Measurements from ENCODE around the gene AP2A2.

The AP2A2 gene

GRCh38 chr11:899724-900123 is 25.9 kb upstream of the AP2A2 start:
- no peak for DNase-seq

- DNase-seq, result no peak
Observed at GRCh38 chr11:900545-900944, 25.1 kb upstream of the AP2A2 start.

DNA sequence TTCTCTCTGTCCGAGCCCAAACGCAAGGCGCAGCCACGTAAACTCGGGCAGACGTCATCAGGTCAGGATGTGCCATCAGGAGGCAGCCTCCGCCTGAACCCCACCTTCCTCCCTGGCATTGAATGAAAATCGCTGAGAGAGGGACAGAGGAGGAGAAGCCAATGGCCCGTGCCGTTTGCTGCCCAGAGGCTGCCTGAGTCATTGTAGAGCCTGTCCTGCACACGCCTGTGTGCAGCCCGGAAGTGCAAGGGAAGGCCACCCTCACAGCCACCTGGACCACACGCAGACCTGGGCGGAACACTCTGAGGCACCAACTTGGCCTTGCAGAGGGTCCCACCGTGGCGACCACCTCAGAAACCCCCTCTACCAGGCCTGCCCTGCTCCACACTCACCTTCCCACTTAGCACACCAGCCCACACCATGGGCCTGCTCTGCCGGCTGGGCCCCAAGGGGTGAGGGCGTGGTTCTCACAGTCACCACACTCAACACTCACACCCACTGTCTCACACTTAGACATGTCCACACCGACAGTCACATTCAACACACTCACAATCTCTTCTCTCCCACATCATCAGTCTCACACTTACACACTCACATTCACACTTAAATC is 24.1 kb upstream of the AP2A2 start:
- no peak for DNase-seq

GRCh38 chr11:904380-904779 is 21.3 kb upstream of the AP2A2 start:
- DNase-seq, result no peak

DNA sequence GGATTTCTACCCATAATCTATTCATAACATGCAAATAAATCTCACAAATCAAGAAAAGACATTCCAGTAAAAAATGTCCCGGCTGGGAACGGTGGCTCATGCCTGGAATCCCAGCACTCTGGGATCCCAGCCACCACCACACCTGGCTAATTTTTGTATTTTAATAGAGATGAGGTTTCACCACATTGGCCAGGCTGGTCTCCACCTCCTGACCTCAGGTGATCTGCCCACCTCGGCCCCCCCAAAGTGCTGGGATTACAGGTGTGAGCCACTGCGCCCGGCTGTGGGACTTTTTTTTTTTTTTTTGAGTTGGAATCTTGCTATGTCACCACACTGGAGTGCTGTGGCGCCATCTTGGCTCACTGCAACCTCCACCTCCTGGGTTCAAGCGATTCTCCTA is 19.7 kb upstream of the AP2A2 start:
- no peak for DNase-seq

GRCh38 chr11:907668-908067 is 18.0 kb upstream of the AP2A2 start:
- DNase-seq, result no peak

- no peak for DNase-seq
Observed at GRCh38 chr11:908273-908672, 17.4 kb upstream of the AP2A2 start.

DNA sequence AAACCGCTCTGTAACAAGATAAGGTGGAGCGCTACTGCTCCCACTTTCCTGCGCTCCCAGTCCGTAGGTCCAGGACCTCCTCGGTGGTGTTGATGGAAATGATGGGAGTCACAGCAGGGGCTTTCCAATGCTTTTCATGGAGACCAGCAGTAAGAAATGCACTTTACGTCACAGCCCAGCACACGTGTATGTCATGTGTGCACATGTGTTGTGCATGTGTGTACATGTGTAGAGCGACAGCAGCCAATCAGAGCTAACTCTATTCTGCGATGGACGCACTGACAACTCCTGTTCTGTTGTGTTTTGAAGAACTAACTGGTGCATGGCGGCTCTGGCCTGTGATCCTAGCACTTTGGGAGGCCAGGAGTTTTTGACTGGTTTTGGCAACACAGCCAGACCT is 16.3 kb upstream of the AP2A2 start:
- no peak for DNase-seq

GRCh38 chr11:910044-910588 is 15.6 kb upstream of the AP2A2 start:
- no peak for DNase-seq

- peak; percentile 29 for DNase-seq
Observed at GRCh38 chr11:910589-911030, 15.1 kb upstream of the AP2A2 start, which contains the start of gene CHID1. Gene CHID1, minus strand, starts transcription at chr11:910810. Its CDS starts 5,994 bp downstream, at chr11:904816.

- no peak for DNase-seq
Observed at GRCh38 chr11:911031-911889, 14.4 kb upstream of the AP2A2 start.

DNA sequence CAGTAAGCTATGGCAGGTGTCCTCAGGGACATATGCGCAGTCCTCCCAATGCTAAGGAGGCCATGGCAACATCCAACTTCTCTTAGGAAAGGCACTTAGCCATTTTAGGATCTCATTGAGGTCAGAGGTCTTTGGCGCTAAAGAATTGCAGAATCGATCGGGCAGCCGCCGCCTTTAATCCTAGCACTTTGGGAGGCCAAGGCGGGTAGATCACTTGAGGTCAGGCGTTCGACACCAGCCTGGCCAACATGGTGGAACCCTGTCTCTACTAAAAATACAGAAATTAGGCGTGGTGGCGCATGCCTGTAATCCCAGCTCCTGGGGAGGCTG is 13.8 kb upstream of the AP2A2 start:
- DNase-seq, result no peak

DNA sequence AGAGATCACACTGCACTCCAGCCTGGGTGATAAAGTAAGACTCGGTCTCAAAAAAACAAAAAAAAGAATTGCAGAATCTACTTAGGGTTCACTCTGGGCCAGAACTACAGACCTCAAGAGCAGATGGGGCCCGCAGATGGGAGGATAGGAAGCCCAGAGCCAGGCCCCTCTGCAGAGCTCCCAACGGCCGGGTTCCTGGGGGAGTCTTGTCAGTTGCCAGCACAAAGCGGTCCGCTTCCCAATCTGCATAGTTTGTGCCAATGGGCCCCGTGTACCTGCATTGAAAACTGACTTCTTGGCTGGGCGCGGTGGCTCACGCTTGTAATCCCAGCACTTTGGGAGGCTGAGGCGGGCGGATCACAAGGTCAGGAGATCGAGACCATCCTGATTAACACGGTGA is 13.4 kb upstream of the AP2A2 start:
- DNase-seq, result no peak

- no peak for DNase-seq
Observed at GRCh38 chr11:913043-913442, 12.6 kb upstream of the AP2A2 start.

DNA sequence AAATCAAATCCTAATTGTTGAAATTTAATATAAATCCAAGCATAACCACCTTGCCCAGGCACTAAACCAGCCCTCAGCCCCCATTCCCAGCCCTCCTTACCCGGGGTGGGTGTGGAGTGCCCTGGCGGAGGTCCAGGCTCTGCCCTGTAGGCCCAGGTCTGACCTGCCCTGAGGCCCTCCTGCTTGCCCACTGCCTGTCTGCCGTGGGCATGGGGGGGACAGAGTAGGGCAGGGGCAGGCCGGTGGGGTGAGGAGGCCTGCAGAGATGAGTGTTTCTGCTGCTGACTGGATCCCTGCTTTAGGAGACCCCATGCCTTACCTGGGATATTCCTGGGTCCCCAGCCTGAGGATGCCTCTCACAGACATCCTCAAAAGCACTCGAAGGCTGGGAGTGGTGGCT is 11.5 kb upstream of the AP2A2 start:
- DNase-seq, result no peak

DNA sequence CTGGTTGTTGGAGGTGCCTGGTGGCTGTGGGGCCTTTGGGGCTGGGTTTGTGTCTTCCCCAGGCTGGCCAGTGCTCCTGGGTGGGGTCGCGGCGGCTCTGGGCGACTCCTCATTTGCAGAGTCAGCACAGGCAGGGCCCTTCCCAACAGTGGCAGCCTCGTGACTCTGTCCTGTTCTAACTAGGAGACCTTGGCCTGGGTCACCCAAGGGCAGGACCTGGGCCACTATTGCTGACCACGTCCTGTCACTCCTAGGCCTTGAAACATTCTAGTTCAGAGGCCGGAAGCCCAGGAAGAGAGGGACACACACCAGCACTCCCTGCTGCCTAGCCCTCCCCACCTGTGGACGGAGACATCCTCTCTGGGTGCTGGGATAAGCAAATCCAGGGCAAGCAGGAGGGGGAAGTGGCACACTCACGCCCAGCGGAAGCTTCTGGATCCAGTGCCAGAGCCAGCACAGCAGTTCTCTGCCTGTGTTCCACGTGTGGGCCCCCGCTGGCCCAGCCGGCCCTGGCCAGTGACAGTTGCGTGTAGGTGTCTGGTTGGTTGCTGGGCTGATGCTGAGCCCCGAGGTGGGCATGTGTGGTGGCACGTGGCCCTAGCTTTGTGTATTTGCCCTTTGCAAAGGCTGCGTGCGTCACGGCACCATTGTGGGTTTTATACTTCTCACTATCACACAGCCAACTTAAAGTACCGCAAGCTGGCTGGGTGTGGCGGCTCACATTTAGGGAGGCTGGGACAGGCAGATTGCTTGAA is 10.7 kb upstream of the AP2A2 start:
- DNase-seq, result no peak

DNA sequence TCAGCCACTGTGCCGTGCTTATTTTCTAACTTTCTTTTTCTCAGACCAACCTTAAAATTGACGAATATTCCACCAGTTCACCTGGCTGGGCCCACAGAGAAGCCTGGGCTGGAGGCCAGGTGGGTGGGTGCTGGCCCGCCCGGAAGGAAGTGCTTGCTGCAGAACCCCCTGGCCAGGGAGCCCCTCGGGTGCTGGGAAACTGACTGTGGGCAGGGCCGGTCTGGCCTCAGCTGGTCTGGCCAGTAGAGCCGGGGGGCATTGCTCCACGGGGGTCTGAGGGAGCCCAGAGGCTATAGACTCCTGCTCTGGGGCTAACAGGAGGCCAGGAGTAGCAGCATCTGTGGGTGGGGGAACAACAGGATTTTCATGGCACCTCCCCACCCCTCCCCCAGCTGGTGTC is 8.2 kb upstream of the AP2A2 start:
- DNase-seq, result no peak

GRCh38 chr11:921921-922678 is 3.6 kb upstream of the AP2A2 start:
- DNase-seq, result no peak

DNA sequence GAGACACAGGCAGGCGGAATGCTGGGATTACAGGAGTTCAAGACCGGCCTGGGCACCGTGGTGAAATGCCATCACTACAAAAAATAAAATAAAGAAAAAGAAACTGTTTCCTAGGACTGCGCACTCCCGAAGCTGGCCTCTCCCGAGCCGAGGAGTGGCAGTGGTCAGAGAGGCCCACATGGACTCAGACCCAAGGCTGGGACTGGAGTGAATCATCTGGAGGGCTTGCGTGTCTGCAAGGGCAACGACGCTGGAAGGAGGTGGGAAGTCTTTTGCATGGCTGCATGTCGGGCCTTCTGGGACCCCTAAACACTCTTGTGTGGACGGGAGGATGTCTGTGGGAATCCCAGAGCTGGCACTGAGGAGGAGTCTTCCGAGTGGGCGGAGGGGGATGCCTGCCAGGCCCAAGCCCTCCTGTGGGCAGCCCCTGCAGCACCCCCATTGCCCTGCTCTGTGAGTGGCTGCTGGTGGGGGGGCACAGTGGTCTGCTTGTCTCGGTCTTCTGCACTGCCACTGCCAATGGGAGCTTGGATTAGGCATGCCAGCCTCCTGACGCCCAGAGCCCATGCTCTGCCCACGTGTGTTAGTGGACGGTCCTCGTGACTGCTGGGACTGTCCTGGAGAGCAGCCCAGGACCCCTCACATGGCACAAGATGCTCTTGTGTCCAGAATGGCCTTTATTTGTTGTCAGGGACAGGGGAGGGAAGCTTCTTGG is 1.8 kb upstream of the AP2A2 start:
- no peak for DNase-seq

GRCh38 chr11:924406-925157 is 1.1 kb upstream of the AP2A2 start:
- DNase-seq, result no peak

GRCh38 chr11:925158-925495 is 543 bp upstream of the AP2A2 start:
- no peak for DNase-seq
